Ishikawa (cell line): Measurements from ENCODE around the gene AFG1L.

Experiments
- CEBPB ChIP-seq: IDR thresholded peaks from 2 replicates; pipeline ENCODE4 v1.6.1; 2012
- CREB1 ChIP-seq: IDR thresholded peaks from 2 replicates; pipeline ENCODE4 v1.6.1; 2012; ENCODE audit warnings: low read depth
- EGR1 ChIP-seq: IDR thresholded peaks from 2 replicates; pipeline ENCODE4 v1.6.1; 2012
- EP300 ChIP-seq: IDR thresholded peaks from 2 replicates; pipeline ENCODE4 v1.6.1; 2012; ENCODE audit warnings: borderline replicate concordance
- FOXM1 ChIP-seq: IDR thresholded peaks from 2 replicates; pipeline ENCODE4 v1.6.1; 2012; ENCODE audit warnings: low read depth, borderline replicate concordance
- NFIC ChIP-seq: IDR thresholded peaks from 2 replicates; pipeline ENCODE4 v1.6.1; 2012
- RAD21 ChIP-seq: IDR thresholded peaks from 2 replicates; pipeline ENCODE4 v1.6.1; 2012; ENCODE audit warnings: low read depth
- TAF1 ChIP-seq: IDR thresholded peaks from 2 replicates; pipeline ENCODE4 v1.6.1; 2012; ENCODE audit warnings: low read depth, mild to moderate bottlenecking
- TCF12 ChIP-seq: IDR thresholded peaks from 2 replicates; pipeline ENCODE4 v1.6.1; 2012; ENCODE audit warnings: low read depth
- TEAD4 ChIP-seq: IDR thresholded peaks from 2 replicates; pipeline ENCODE4 v1.6.1; 2012
- YY1 ChIP-seq: IDR thresholded peaks from 2 replicates; pipeline ENCODE4 v1.6.1; 2012; ENCODE audit warnings: low read depth
- ZBTB7A ChIP-seq: IDR thresholded peaks from 2 replicates; pipeline ENCODE4 v1.6.1; 2012; ENCODE audit warnings: low read depth
- TF ChIP-seq, protein P1 (sequence below): IDR thresholded peaks from 2 replicates; pipeline ENCODE4 v1.6.1; 2012; ENCODE audit warnings: low read depth, mild to moderate bottlenecking
- TF ChIP-seq, protein P2 (sequence below): IDR thresholded peaks from 2 replicates; pipeline ENCODE4 v1.6.1; 2012
- TF ChIP-seq, protein P3 (sequence below): IDR thresholded peaks from 2 replicates; pipeline ENCODE4 v1.6.1; 2012

Gene AFG1L

DNA sequence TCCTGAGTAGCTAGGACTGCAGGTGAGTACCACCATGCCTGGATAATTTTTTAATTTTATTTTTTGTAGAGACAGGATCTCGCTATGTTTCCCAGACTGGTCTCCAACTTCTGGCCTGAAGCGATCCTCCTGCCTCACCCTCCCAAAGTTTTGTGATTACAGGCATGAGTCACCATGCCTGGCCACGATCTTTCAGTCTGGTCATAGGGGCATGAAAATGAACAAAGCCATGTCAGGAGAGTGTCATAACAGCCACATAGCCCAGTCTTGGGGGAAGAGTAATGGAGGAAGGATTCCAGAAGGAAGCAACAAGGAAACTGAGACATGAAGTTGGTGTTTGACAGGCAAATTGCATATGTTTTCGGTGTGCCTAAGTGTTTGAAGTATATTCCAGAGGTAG is 17.0 kb upstream of the AFG1L start:
- TF ChIP-seq FOXM1 (no peak), CREB1 (no peak), NFIC (no peak), EGR1 (no peak), EP300 (no peak), TCF12 (no peak), CEBPB (no peak), YY1 (no peak)
- TF ChIP-seq, protein P1, sequence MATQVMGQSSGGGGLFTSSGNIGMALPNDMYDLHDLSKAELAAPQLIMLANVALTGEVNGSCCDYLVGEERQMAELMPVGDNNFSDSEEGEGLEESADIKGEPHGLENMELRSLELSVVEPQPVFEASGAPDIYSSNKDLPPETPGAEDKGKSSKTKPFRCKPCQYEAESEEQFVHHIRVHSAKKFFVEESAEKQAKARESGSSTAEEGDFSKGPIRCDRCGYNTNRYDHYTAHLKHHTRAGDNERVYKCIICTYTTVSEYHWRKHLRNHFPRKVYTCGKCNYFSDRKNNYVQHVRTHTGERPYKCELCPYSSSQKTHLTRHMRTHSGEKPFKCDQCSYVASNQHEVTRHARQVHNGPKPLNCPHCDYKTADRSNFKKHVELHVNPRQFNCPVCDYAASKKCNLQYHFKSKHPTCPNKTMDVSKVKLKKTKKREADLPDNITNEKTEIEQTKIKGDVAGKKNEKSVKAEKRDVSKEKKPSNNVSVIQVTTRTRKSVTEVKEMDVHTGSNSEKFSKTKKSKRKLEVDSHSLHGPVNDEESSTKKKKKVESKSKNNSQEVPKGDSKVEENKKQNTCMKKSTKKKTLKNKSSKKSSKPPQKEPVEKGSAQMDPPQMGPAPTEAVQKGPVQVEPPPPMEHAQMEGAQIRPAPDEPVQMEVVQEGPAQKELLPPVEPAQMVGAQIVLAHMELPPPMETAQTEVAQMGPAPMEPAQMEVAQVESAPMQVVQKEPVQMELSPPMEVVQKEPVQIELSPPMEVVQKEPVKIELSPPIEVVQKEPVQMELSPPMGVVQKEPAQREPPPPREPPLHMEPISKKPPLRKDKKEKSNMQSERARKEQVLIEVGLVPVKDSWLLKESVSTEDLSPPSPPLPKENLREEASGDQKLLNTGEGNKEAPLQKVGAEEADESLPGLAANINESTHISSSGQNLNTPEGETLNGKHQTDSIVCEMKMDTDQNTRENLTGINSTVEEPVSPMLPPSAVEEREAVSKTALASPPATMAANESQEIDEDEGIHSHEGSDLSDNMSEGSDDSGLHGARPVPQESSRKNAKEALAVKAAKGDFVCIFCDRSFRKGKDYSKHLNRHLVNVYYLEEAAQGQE = no peak
- TF ChIP-seq, protein P2, sequence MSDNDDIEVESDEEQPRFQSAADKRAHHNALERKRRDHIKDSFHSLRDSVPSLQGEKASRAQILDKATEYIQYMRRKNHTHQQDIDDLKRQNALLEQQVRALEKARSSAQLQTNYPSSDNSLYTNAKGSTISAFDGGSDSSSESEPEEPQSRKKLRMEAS = no peak
- TF ChIP-seq, protein P3, sequence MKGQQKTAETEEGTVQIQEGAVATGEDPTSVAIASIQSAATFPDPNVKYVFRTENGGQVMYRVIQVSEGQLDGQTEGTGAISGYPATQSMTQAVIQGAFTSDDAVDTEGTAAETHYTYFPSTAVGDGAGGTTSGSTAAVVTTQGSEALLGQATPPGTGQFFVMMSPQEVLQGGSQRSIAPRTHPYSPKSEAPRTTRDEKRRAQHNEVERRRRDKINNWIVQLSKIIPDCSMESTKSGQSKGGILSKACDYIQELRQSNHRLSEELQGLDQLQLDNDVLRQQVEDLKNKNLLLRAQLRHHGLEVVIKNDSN = no peak

DNA sequence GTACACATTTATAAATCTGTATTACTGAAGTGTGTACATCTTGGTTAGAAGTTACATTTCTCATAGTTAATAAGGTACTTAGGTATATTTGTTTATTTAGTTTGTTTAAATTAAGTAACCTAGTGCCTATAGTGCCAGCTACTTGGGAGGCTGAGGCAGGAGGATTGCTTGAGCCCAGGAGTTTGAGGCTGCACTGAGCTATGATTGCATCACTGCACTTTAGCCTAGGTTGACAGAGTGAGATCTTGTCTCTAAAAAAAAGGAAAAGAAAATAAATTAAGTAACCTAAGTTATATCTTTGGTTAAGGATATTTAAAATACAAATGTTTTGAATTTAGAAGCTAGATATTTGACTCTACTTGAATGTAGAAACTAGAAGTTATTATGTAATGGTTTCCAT is 9.5 kb upstream of the AFG1L start:
- TF ChIP-seq RAD21 (no peak), EP300 (no peak), FOXM1 (no peak), CREB1 (no peak), TEAD4 (no peak), YY1 (no peak), EGR1 (no peak)
- TF ChIP-seq, protein P3 = no peak

DNA sequence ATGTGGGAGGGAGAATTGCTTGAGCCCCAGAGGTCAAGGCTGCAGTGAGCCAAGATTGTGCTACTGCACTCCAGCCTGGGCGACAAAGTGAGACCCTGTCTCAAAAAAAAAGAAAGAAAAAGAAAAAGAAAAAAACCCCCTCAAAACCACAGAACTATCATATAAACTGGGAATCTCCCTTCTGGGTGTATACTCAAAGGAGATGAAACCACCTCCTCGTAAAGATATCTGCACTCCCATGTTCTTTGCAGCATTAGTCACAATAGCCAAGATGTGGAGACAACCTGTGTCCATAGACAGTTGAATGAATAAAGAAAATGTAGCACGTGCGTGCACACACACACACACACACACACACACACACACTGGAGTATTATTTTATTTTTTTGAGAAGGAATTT is 8.5 kb upstream of the AFG1L start:
- TF ChIP-seq, protein P1 = no peak

DNA sequence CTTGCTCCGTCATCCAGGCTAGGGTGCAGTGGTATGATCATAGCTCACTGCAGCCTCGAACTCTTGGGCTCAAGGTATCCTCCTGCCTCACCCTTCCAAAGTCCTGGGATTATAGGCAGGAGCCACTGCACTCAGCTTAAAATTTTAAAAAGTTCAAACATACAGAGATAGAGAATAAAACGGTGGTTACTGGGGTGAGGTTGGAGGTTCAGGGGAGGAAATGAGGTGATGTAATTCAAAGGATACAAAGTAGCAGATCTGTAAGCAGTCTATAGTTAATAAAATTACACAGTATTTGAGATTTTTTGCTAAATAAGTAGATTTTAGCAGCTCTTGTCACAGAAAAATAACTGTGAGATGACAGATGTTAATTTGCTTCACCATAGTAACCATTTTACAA is 7.5 kb upstream of the AFG1L start:
- no peak for TF ChIP-seq EP300
- TF ChIP-seq TAF1 = no peak
- no peak for TF ChIP-seq TEAD4
- TF ChIP-seq CREB1 = no peak
- no peak for TF ChIP-seq ZBTB7A
- TF ChIP-seq NFIC = no peak
- no peak for TF ChIP-seq RAD21
- TF ChIP-seq, protein P1 = no peak
- TF ChIP-seq FOXM1 = no peak
- no peak for TF ChIP-seq EGR1

DNA sequence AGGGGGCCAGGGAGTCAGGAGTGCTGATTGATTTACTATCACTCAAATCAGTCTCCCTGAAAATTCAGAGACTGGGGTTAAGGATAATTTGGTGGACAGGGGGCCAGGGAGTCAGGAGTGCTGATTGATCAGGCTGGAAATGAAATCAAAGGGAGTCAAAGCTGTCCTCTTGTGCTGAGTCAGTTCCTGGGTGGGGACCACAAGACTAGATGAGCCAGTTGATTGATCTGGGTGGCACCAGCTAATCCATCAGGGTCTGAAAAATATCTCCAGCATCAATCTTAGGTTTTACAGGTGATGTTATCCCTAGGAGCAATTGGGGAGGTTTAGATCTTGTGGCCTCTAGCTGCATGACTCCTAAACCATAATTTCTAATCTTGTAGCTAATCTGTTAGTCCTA is 6.1 kb upstream of the AFG1L start:
- no peak for TF ChIP-seq FOXM1

DNA sequence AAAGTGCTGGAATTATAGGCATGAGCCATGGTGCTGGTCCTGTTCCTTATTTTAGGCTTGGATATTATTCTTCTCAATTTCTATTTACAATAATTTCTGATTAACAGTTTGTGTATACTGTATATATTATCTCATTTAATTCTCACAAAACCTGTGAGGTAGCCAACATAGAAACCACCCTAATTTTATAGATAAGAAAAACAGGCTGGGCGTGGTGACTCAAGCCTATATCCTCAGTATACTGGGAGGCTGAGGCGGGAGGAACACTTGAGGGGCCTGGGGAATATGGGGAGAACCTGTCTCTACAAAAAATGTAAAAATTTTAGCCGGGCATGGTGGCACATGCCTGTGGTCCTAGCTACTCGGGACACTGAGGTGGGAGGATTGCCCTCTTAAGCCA is 3.8 kb upstream of the AFG1L start:
- no peak for TF ChIP-seq TEAD4
